ENCODE data around the gene CFAP410. TPM values are rescaled to one million over a fixed set of nuclear protein-coding genes. Genes with fewer than 3 reads are reported as not detected.
A peak's percentile ranks its signal among the peaks of the same experiment; 100 is the strongest.

CFAP410 gene
- total RNA-seq, 3 donors from 2014 or later, result 22.0 to 33.0 (median 26.6) TPM

DNA sequence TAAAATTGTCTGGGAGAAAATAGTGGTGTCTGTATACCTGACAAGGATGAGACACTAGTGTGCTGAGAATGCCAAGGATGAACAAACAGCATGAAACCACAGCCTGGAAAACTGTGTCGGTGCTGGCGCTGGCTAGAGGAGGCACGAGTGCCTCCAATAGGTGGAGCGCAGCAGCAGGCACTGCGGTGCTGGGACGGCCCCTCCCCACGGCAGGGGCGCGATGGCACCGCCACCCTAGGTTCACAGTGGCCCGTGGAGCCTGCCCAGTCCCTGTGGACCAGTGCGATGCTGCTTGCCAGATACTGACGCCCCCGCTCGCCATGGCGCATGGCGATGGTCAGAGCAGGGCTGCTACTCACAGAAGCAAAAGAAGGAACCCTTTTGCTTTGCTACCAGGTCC is 6.8 kb downstream of the CFAP410 start:
- Histone ChIP-seq H3K4me3 (no peak overlapping the region), H3K9me3 (no peaks in the 10 kb centered on the region), H3K36me3 (ENCODE audit: low read depth) (no peaks in the 10 kb centered on the region), H3K4me1 (ENCODE audit: low read depth) (peaks cover 2% of the 10 kb centered on the region)
- intact Hi-C loops (cut with DNase I, micrococcal nuclease), result no loop called here
- DNase-seq (no peak), ATAC-seq (no peak)
- TF ChIP-seq, protein P1, sequence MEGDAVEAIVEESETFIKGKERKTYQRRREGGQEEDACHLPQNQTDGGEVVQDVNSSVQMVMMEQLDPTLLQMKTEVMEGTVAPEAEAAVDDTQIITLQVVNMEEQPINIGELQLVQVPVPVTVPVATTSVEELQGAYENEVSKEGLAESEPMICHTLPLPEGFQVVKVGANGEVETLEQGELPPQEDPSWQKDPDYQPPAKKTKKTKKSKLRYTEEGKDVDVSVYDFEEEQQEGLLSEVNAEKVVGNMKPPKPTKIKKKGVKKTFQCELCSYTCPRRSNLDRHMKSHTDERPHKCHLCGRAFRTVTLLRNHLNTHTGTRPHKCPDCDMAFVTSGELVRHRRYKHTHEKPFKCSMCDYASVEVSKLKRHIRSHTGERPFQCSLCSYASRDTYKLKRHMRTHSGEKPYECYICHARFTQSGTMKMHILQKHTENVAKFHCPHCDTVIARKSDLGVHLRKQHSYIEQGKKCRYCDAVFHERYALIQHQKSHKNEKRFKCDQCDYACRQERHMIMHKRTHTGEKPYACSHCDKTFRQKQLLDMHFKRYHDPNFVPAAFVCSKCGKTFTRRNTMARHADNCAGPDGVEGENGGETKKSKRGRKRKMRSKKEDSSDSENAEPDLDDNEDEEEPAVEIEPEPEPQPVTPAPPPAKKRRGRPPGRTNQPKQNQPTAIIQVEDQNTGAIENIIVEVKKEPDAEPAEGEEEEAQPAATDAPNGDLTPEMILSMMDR (IDR thresholded peaks at IDR 0.05), result no peak

DNA sequence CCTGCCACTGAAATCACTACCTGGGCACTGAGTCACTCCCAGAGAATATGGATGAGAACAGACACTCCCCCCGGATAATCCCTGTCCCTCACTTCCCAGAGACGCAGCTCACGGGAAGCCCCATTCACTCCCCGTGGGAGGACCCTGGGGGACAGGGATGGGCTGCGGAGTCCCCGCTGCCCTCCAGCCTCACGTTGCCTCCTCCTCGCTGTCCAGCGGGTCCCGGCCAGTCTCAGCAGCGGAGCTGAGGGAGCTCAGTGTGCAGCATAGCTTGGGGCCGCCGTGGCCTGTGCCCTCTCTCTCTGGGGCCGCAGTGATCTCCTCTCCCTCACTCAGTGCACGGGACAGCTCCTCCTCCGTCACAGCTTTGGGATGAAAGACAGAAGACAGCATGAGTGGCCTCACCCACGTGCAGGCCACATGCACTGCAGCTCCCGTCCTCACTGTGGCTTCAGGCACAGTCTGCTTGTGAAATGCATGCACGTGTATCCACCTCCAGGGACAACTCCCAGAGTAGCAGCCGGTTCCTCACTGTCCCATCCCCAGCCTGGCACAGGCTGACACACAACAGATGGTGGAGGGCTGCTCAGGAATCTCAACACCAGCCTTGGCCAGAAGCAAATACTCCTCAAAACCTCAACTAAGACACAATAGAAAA is 7.4 kb downstream of the CFAP410 start:
- H3K9me3 ChIP-seq, result no peaks in the 10 kb centered on the region
- TF ChIP-seq, protein P1 (IDR thresholded peaks at IDR 0.05), result no peak
- DNase-seq (no peak), ATAC-seq (no peak)
- no peaks in the 10 kb centered on the region for H3K36me3 ChIP-seq (ENCODE audit: low read depth)
- no peak overlapping the region for H3K4me3 ChIP-seq
- intact Hi-C loops (cut with DNase I, micrococcal nuclease), result no loop called here
- H3K4me1 ChIP-seq (ENCODE audit: low read depth), result no peaks in the 10 kb centered on the region

DNA sequence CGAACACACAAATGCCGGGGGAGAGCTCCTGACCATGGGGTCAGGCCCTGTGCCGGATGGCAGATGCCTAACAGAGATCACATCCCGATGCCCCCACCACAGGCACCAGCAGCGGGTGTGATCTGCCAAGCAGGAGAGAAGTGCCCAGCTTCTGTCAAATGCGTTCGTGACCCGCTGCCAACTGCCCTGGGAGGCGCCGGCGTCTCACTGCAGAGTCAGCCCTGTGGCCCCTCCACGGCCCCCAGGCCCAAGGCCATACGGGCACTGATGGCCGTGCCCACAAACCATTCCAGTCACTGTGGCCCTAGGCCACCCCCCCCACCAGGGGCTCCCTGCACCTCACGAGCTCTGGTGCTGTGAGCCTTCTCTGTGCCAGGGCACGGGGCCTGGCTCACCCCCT is 8.0 kb downstream of the CFAP410 start:
- TF ChIP-seq, protein P1 (IDR thresholded peaks at IDR 0.05), result no peak
- H3K4me1 ChIP-seq (ENCODE audit: low read depth), result no peaks in the 10 kb centered on the region
- H3K9me3 ChIP-seq, result no peaks in the 10 kb centered on the region
- DNase-seq (no peak), ATAC-seq (no peak)
- intact Hi-C loops (cut with DNase I, micrococcal nuclease), result no loop called here
- no peak overlapping the region for H3K4me3 ChIP-seq
- no peaks in the 10 kb centered on the region for H3K36me3 ChIP-seq (ENCODE audit: low read depth)

DNA sequence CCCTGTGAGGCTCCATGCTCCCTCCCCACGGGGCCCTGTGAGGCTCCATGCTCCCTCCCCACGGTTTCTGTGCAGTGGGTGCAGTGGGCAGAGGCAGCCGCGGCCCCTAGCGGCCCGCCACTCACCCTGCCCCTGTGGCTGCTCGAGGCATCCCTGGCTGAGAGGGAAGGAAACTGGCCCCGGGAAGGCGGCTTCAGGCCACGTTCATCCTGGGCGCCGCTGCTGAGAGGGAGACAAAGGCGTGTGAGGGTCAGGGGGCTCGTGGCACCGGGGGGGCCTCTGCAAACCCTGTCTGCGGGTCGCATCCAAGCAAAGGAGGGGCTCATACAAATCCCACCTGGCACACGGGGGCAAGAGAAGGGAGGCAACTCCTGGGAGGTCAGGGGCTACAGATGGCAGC is 8.5 kb downstream of the CFAP410 start:
- H3K36me3 ChIP-seq (ENCODE audit: low read depth), result no peaks in the 10 kb centered on the region
- intact Hi-C loops (cut with DNase I, micrococcal nuclease), result no loop called here
- ATAC-seq (no peak), DNase-seq (no peak)
- H3K4me3 ChIP-seq, result no peak overlapping the region
- H3K4me1 ChIP-seq (ENCODE audit: low read depth), result no peaks in the 10 kb centered on the region
- H3K9me3 ChIP-seq, result no peaks in the 10 kb centered on the region
- TF ChIP-seq, protein P1 (IDR thresholded peaks at IDR 0.05), result no peak

DNA sequence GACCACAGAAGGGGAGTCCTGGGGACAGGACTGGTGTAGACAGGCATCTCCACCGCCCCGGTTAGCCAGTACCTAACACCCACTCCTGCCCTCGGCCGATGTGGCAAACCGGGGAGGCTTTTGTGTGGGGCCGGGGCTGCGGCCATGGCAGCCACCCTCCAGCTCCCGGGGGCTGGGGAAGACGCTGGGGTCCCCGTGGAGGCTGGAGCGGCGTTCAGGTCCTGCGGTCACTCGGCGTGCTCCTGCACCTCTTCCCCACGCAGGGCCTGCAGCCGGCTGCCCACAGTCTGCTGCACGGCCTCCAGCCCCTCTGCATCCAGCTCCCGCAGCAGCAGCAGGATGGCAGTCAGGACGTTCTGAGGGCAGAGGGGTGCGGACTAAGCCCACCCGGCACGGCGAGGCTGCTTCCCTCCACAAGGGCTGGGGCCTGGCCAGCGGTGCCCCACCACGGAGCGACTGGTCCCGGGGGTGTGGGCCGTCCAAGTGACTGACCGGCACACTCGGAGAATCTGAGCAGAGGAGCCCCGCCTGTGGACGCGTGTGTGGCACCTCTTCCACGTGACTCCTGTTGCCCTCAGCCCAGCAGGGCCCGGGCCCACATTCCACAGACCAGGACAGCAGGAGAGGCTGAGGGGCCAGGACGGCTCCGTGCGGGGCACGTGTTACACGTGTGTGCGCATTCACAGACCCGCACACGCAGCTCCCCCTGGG is 9.1 kb downstream of the CFAP410 start:
- DNase-seq, result no peak
- intact Hi-C loops (cut with DNase I, micrococcal nuclease), result no loop called here
- peak; percentile 2 for ATAC-seq
- TF ChIP-seq, protein P1 (IDR thresholded peaks at IDR 0.05), result no peak
- Histone ChIP-seq H3K9me3 (no peaks in the 10 kb centered on the region), H3K36me3 (ENCODE audit: low read depth) (no peaks in the 10 kb centered on the region), H3K4me3 (no peak overlapping the region), H3K4me1 (ENCODE audit: low read depth) (no peaks in the 10 kb centered on the region)

Measured in mucosa of descending colon (tissue), 3 donors.